IMR-90 (cell line): Measurements from ENCODE around the gene ANKH. TPM values are rescaled to one million over a fixed set of nuclear protein-coding genes. Genes with fewer than 3 reads are reported as not detected.

ENCODE experiments used
- ATAC-seq: fragments of 200-7000 bp; cut with Tn5 transposase; 2 replicates; pipeline ENCODE4 v1.9.1; 2020; ENCODE audit warnings: low read depth, mild to moderate bottlenecking, moderate library complexity
- BruUV-seq: library from RNA; stranded (reverse); fragments of 400-500 nt; replicated peaks from 2 replicates; lab custom pipeline; 2021; lab: Mats Ljungman, UMichigan
- CTCF ChIA-PET: fragments of 300-600 bp; formaldehyde crosslinking; extraction: SDS; loops from one replicate; lab custom pipeline; 2021; ENCODE audit warnings: antibody characterized with exemption; lab: Yijun Ruan, JAX
- POLR2A ChIA-PET: fragments of 300-600 bp; sonication (Branson Sonifier 250); formaldehyde crosslinking; loops from one replicate; lab custom pipeline; 2022; ENCODE audit warnings: antibody characterized with exemption; ENCODE audit not compliant: unreplicated experiment; lab: Charles Lee
- DNase-seq: peaks from one replicate; pipeline ENCODE4 v3.0.0; 2013
- H2AFZ ChIP-seq: replicated peaks from 2 replicates; pipeline ENCODE3; 2013; ENCODE audit warnings: low read length, mild to moderate bottlenecking; ENCODE audit not compliant: poor library complexity
- H2AK5ac ChIP-seq: 2 replicates; pipeline ENCODE4 v1.6.1; 2013; ENCODE audit warnings: low read depth, low read length, inconsistent platforms
- H2AK9ac ChIP-seq: replicated peaks from 2 replicates; pipeline ENCODE3; 2013; ENCODE audit warnings: mild to moderate bottlenecking, low read depth, low read length, moderate library complexity; ENCODE audit not compliant: poor library complexity
- H2BK120ac ChIP-seq: 2 replicates; pipeline ENCODE4 v1.6.1; 2013; ENCODE audit warnings: low read depth, low read length, inconsistent platforms
- H2BK15ac ChIP-seq: 3 replicates; pipeline ENCODE4 v1.6.1; 2013; ENCODE audit warnings: low read depth, low read length, inconsistent platforms
- H2BK20ac ChIP-seq: 2 replicates; pipeline ENCODE4 v1.6.1; 2013; ENCODE audit warnings: low read depth, mild to moderate bottlenecking, inconsistent platforms, low read length, moderate library complexity
- H2BK5ac ChIP-seq: 2 replicates; pipeline ENCODE4 v1.6.1; 2013; ENCODE audit warnings: mild to moderate bottlenecking, low read depth, low read length, inconsistent platforms; ENCODE audit not compliant: poor library complexity, severe bottlenecking
- H3K14ac ChIP-seq: replicated peaks from 2 replicates; pipeline ENCODE4 v1.6.1; 2013; ENCODE audit warnings: low read depth, low read length, inconsistent platforms
- H3K18ac ChIP-seq: 2 replicates; pipeline ENCODE4 v1.6.1; 2013; ENCODE audit warnings: low read depth, low read length, control low read depth
- H3K23ac ChIP-seq: 2 replicates; pipeline ENCODE4 v1.6.1; 2013; ENCODE audit warnings: low read depth, low read length, inconsistent platforms
- H3K27ac ChIP-seq: 2 replicates; pipeline ENCODE4 v1.5.1; 2013; ENCODE audit warnings: mild to moderate bottlenecking, control low read depth, low read length; ENCODE audit not compliant: insufficient read depth
- H3K27me3 ChIP-seq: 2 replicates; pipeline ENCODE4 v1.6.1; 2013; ENCODE audit warnings: low read length; ENCODE audit not compliant: control insufficient read depth, insufficient read depth
- H3K36me3 ChIP-seq: 2 replicates; pipeline ENCODE4 v1.6.1; 2013; ENCODE audit warnings: low read length, mixed read lengths; ENCODE audit not compliant: control insufficient read depth, insufficient read depth
- H3K4ac ChIP-seq: 2 replicates; pipeline ENCODE4 v1.6.1; 2013; ENCODE audit warnings: low read depth, low read length, inconsistent platforms
- H3K4me1 ChIP-seq: 2 replicates; pipeline ENCODE4 v1.6.1; 2013; ENCODE audit warnings: low read length, mixed read lengths; ENCODE audit not compliant: control insufficient read depth, insufficient read depth
- H3K4me2 ChIP-seq: 2 replicates; pipeline ENCODE4 v1.6.1; 2013; ENCODE audit warnings: low read depth, mild to moderate bottlenecking, control low read depth, low read length, moderate library complexity
- H3K4me3 ChIP-seq: 2 replicates; pipeline ENCODE4 v1.5.1; 2013; ENCODE audit warnings: low read depth, mild to moderate bottlenecking, control low read depth, low read length, moderate library complexity; ENCODE audit not compliant: insufficient read depth
- H3K56ac ChIP-seq: 2 replicates; pipeline ENCODE4 v1.6.1; 2013; ENCODE audit warnings: low read length, inconsistent platforms; ENCODE audit not compliant: insufficient read depth; ENCODE audit errors: extremely low read depth
- H3K79me1 ChIP-seq, 2 experiments: 2 replicates each; pipeline ENCODE4 v1.6.1; 2013; ENCODE audit warnings: low read length in 2 of 2, inconsistent platforms in 1 of 2, low read depth in 1 of 2
- H3K9ac ChIP-seq: 2 replicates; pipeline ENCODE4 v1.6.1; 2013; ENCODE audit warnings: low read depth, low read length, control low read depth
- H3K9me1 ChIP-seq: 2 replicates; pipeline ENCODE4 v1.6.1; 2013; ENCODE audit warnings: low read length, inconsistent platforms; ENCODE audit not compliant: insufficient read depth
- H3K9me3 ChIP-seq: 2 replicates; pipeline ENCODE4 v1.6.1; 2013; ENCODE audit warnings: low read length; ENCODE audit not compliant: control insufficient read depth, insufficient read depth
- H4K20me1 ChIP-seq: 2 replicates; pipeline ENCODE4 v1.6.1; 2013; ENCODE audit warnings: low read length, inconsistent platforms; ENCODE audit not compliant: insufficient read depth
- H4K5ac ChIP-seq: 2 replicates; pipeline ENCODE4 v1.6.1; 2013; ENCODE audit warnings: mild to moderate bottlenecking, low read depth, low read length, control low read depth
- H4K8ac ChIP-seq, 2 experiments: 2 replicates each; pipeline ENCODE4 v1.6.1; 2013; ENCODE audit warnings: low read depth in 2 of 2, low read length in 2 of 2, control low read depth in 1 of 2, inconsistent platforms in 1 of 2
- H4K91ac ChIP-seq: 2 replicates; pipeline ENCODE4 v1.6.1; 2013; ENCODE audit warnings: low read depth, low read length, inconsistent platforms; ENCODE audit not compliant: insufficient read depth
- FOS ChIP-seq: fragments of 150-350 bp; IDR thresholded peaks from 2 replicates; pipeline ENCODE4 v1.6.1; 2016; ENCODE audit warnings: low read depth, low read length
- MXI1 ChIP-seq: IDR thresholded peaks from 2 replicates; pipeline ENCODE4 v1.6.1; 2012; ENCODE audit warnings: low read depth, mild to moderate bottlenecking, low read length, moderate library complexity, borderline replicate concordance
- WGBS, 2 experiments: methylation state at CpG; one replicate each; pipeline versions ENCODE4 v1.1.5 to v1.1.7; 2013; ENCODE audit warnings: missing lambda C conversion rate in 2 of 2; ENCODE audit not compliant: insufficient read length in 1 of 2; ENCODE audit errors: extremely low coverage in 2 of 2; 5-methylcytosine and 5-hydroxymethylcytosine counted together
- dilution Hi-C: fragments of 300-500 bp; cut with HindIII; formaldehyde crosslinking; loops from one replicate; pipeline ENCODE4 v1.14.3; 2018; ENCODE audit warnings: low sequenced_read_pairs; ENCODE audit not compliant: unreplicated experiment
- in situ Hi-C: fragments of 300-500 bp; cut with MboI; formaldehyde crosslinking; loops from 3 replicates; pipeline ENCODE4 v1.14.3; 2019; ENCODE audit warnings: low sequenced_read_pairs, inconsistent platforms, mixed read lengths
- intact Hi-C: fragments of 100-400 bp; cut with micrococcal nuclease; formaldehyde crosslinking; loops from 2 replicates; pipeline ENCODE4 v1.10.0; 2022
- polyA plus RNA-seq, 3 experiments: library from polyadenylated mRNA; depleted of rRNA; stranded (reverse); fragments of >200 nt; gene quantifications; 2 replicates each; pipeline ENCODE4 v1.2.3, GENCODE V29; 2012; ENCODE audit warnings: low replicate concordance in 1 of 3
- total RNA-seq: library from RNA; depleted of rRNA; stranded (reverse); fragments of >200 nt; gene quantifications from 2 replicates; pipeline ENCODE4 v1.2.3, GENCODE V29; 2012

ANKH gene
- total and polyA plus RNA-seq, 2 of the 4 experiments (the other 2 are of a cell fraction), result 5.2 to 17.2 TPM

DNA sequence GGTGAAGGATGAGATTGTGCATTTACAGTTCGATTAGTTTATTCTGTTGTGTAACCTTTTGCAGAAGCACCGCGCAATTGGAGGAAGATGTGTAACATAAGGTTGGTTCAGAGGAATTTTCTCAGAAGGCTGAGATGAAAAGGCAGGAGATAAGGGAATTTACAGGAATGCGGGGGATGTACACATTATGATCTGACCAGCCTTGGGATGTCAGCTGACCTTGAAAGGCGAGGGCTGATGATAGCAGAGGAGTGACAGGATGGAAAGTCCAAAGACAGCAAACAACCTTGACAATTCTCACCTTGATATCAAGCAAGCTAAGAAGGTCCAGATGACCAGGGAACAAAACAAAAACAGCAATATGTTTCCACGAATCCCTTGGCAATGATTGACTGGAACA, 118.3 kb downstream of the ANKH start:
- H3K14ac ChIP-seq, result no peak overlapping the region
- no peak overlapping the region for H3K4me2 ChIP-seq
- H2AFZ ChIP-seq, result no peak overlapping the region
- H3K27me3 ChIP-seq, result no peaks in the 10 kb centered on the region
- CTCF ChIA-PET, result no interaction called here
- DNase-seq (peak; percentile 10), ATAC-seq (no peak)
- H3K9me1 ChIP-seq, result peaks cover 8% of the 10 kb centered on the region; the same call in 1 of the 2 replicates
- no peaks in the 10 kb centered on the region for H4K20me1 ChIP-seq
- peaks cover 4% of the 10 kb centered on the region for H3K36me3 ChIP-seq
- dilution Hi-C loops, result no loop called here
- intact Hi-C loops, result no loop called here
- no peak overlapping the region for H3K4me3 ChIP-seq
- no peak overlapping the region; the same call in 1 of the 2 replicates for H3K23ac ChIP-seq
- H4K5ac ChIP-seq, result no peak overlapping the region
- no peaks in the 10 kb centered on the region for H3K9me3 ChIP-seq
- no peak for TF ChIP-seq FOS
- no peak for TF ChIP-seq MXI1
- in situ Hi-C loops, result no loop called here
- H2BK5ac ChIP-seq, result no peak overlapping the region
- no TSS peak for BruUV-seq
- H3K56ac ChIP-seq, result no peak overlapping the region
- WGBS, 2 experiments, result 33% methylated on average over 1 of the region's 6 CpGs; no CpG with 5 or more reads in 1 of the 2 experiments
- no peak overlapping the region for H4K91ac ChIP-seq
- H3K18ac ChIP-seq, result no peak overlapping the region
- no peak overlapping the region for H4K8ac ChIP-seq
- 0 out of 2 replicates have a peak, but pooled peaks cover 2% of the 10 kb centered on the region for H3K4me1 ChIP-seq
- no peaks in the 10 kb centered on the region for H3K79me1 ChIP-seq
- H2BK20ac ChIP-seq, result no peak overlapping the region
- POLR2A ChIA-PET, result no interaction called here
- H3K4ac ChIP-seq, result no peak overlapping the region
- no peak overlapping the region for H2AK5ac ChIP-seq
- H3K9ac ChIP-seq, result no peak overlapping the region
- H2AK9ac ChIP-seq, result no peak overlapping the region
- no peak overlapping the region for H2BK120ac ChIP-seq
- no peak overlapping the region for H2BK15ac ChIP-seq
- no peak overlapping the region for H3K27ac ChIP-seq
